ENCODE data around the gene PHLDB2.
"Not testable (repeated sequence)": the region's sequence is repeated elsewhere in the genome, so short reads cannot be mapped to it uniquely, and the experiment has no call there.

Gene PHLDB2

DNA sequence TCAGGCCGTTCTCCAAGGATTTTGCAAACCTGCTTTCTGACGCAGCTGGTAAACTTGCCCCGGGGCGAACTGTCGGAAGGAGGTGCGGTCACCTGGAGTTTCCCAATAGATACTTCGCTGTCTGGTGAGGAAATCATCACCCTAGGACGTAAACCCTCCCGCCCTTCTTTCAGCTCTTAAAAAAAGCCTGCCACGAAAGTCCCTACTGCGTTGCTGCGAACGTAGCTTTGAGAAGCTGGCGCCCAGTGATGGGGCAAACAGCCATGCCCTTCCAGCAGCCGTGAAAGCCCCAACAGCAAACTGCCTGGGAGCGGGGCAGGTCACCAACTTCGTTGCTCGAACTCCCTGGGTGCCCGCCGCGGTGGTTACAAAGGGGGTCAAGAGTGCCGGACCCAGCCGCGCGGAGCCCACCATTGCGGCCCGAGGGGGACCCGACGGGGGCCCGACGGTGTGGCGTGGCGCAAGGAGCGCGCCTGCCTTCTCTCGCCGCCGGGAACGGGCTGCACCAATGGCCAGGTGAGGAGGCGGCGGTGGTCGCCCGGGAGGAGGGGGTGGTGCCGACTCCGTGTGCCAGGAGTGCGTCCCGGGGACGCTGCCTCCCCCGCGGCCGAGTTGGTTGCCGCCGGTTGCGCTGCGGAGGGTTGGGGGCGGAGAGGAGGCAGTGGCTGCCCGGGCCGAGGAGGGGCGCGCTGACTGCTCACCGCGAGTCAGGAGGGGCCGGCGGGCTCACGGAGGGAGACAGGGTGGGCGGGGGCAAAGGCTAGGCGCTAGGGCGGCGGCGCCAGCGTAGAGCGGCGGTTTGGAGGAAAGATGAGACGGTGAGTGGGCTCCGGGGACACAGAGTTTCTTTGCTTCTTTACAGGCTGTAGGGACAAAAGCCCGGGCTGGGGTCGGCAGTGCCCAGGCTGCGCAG is at the start of gene PHLDB2:
Gene PHLDB2, plus strand, starts transcription at position 205 of the 913 bp plus-strand sequence. CDS start 24,813 bp downstream, outside the sequence.
- DNase-seq (ENCODE audit: low read depth in 2 of 2), result peak; percentile 38 to 44

DNA sequence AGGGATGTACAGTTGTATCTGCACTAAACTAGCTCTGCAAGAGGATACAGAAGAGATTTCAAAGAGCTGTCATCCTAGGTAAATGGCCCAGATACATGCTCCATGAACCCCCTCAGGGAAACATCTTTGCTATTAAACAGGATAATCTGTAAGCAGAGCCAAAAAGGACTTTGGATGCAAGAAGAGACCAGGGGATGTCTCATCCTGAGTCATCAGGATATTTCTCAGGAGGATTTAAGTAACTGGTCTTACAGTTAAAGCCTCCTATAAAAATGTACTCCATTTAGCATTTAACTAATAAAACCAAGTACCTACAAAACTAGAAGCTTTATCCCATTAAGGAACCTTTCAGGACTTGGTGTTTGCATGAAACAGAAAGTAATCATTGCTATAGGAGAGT is 48.2 kb upstream of the PHLDB2 start:
- DNase-seq (ENCODE audit: low read depth in 2 of 2), result no peak

DNA sequence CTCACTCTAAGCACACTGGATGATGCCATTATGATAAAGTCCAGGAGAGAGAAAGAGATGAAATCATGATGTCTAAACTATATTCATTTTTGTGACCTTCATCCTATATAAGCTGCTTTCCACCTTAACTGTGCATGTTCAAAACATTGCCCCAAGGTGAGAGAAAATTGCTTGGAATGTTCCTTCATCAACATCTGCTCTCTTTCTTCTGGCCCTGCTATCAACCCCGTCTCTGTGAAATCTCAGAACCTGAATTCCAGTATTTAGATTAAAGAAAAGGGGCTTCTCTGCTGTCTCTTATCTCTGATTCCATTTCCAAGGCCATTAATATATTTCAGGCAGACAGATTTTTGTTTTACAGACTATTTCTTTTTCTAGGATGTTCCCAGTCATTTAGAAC is 47.3 kb upstream of the PHLDB2 start:
- DNase-seq (ENCODE audit: low read depth in 2 of 2), result no peak

DNA sequence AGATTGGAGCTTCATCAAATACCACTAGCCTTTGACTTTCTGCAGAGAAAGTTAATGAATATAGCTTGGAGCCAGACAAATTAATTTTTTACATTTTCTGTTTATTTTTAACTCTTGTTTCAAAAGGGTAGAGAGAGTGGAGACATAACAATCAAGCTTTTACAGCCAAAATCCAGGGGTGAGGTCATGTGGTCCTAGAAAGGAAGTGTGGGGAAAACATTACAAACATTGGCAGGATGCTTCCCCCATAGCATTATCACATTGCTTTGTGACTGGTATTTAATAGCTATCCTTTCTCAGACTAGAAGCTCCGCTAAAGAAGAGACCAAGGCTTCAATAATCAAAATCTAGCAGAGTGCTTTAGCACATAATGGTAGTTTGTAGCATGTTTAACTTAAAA is 46.4 kb upstream of the PHLDB2 start:
- DNase-seq (ENCODE audit: low read depth in 2 of 2), result no peak

DNA sequence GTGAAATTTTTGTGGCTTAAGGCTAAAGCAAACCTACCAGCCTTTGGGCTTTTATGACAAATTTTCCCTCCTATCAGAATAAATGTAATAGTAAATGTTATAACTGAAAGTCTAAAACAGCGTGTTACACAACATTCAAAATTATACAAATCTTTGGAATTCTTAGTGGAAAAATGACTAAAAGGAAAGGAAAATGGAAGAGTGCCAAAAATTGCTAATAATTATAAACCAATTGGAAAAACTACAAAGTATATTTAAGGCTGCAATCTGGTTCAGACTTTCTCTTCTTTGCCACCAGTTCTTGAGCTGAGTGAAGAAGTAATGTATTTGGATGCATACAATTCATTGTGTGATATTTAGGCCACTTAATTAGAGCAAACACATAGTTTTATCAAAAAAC is 45.6 kb upstream of the PHLDB2 start:
- DNase-seq (ENCODE audit: low read depth in 2 of 2), result no peak

DNA sequence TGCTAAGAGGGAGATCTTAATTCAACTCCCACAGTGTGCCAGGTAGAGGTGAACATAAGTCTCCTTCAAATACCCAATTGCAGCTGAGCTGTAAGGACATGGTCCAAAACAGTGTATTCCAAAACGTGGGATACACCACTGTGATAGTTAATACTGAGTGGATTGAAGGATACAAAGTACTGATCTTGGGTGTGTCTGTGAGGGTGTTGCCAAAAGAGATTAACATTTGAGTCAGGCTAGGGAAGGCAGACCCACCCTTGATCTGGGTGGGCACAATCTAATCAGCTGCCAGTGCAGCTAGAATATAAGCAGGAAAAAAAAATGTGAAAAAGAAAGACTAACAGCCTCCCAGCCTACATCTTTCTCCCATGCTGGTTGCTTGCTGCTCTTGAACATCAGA is 45.1 kb upstream of the PHLDB2 start:
- DNase-seq (ENCODE audit: low read depth in 2 of 2), result no peak

DNA sequence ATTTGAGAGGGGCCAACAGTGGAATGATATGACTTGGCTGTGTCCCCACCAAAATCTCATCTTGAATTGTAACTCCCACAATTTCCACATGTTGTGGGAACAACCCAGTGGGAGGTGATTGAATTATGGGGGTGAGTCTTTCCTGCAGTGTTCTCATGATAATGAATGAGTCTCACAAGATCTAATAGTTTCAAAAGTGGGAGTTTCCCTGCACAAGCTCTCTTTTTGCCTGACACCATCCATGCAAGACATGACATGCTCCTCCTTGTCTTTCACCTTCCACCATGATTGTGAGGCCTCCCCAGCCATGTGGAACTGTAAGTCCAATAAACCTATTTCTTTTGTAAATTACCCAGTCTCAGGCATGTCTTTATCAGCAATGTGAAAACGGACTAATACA is 42.3 kb upstream of the PHLDB2 start:
- not testable (repeated sequence) for DNase-seq (ENCODE audit: low read depth in 2 of 2)

DNA sequence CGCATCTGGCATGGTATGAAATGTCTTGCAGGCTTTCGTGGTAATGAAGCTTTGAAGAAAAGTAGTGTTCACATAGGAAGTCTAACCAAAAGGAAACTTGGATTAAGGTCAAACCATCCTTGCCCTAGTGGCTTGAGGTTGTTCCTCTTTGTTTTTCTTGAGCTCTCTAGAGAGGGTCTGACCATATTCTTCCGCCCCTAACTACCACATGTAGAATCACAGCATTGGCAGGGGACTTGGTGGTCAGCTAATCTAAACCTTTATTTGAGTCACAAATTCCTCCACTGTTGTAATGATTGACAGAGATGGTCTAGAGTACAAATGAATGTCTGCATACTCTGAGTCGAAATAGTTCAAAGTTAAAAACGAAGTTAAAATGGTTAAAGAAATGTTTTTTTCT is 39.1 kb upstream of the PHLDB2 start:
- no peak for DNase-seq (ENCODE audit: low read depth in 2 of 2)

DNA sequence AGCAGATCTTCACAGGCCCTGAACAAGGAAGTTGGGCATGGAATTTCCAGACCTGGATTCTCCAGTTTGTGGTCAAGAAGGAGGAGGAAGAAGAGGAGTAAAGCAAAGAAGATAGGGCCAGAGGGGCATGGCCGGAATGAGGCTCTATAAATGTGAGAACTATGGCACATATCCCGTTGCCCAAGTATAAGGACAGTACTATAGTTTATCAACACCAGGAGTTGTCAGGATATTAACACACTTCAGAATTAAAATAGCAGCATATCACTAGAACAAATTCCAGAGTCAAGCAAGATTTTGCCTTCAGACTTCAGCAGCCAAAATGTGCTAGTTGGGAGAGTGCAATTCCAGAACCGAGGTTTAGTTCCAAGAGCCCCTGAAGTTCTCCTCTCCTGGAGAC is 38.4 kb upstream of the PHLDB2 start:
- no peak for DNase-seq (ENCODE audit: low read depth in 2 of 2)

DNA sequence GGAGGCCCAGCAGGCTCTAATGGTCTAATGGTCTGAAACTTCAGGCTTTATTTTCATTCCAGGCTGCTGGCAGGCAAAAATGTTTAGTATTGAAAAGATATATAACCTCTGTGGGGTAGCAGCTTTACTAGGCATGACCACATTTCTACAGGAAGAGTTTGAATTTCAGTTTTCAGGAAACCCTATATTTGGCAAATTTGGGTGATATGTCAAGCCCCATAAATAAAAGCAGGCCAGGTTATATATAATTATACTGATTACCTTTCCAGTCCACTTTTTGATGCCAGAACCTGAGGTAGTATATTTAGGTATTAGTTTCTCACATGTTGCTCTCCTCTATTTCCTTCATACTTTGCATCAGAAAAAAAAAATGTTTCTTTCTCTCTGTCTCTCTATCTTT is 37.2 kb upstream of the PHLDB2 start:
- DNase-seq (ENCODE audit: low read depth in 2 of 2), result no peak

DNA sequence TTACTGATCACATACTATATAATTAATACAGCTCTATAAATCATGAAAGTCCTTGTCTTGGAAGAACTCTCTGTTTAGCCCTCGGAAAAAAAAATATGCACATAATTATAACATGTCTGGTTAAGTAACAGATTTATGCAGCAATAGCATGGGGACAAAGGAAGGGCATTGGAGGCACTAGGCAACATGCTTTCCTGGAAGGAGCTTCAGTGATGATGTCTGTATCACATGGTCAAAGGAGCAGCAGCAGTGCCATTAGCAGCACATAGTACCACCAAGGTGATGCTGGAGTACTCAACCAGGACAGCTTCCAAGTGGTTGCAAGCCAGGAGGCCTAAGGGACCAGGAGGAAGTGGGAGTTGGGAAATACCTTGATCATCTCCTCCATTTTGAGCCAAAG is 36.3 kb upstream of the PHLDB2 start:
- DNase-seq (ENCODE audit: low read depth in 2 of 2), result no peak

DNA sequence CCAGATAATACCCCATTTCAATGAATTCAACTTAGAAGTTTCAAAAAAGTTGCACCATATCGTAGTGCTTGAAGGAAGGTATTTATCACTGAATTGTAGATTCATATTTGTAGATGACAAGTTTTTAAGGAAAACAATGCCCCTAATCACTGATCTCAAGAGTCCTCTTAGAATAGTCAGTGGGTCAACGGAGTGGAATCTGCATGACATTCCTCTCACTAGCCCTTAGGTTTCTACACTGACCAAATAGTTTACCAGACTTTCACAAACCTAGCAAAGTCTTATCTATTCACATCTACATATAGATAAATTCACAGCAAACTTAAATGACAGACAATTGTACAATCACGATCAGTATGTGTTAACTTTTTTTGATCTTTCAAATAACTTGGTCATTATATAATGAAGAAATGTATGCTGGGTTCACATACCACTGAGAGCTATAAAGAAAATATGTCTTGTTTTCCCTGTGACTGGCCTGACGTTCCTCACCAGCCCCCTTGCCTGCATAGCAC is 35.7 kb upstream of the PHLDB2 start:
- DNase-seq (ENCODE audit: low read depth in 2 of 2), result no peak

DNA sequence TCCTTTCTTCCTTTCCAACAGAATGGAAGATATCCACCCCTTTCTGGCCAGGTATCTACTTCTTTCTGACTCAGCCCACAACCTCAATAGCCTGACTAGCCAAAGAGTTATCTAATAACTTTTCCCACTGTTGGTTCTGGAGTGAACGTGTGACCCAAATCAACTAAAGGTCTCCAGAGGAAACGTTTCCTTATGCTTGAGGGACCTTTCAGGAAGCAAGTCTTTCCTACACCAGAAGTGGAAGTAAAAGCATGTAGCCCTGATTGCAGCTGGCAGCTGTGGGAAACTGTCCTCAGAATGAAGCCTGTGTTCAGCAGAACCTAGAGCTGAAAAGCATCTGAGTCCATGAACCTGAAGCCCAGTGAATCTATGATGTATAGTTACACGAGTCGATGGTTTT is 34.7 kb upstream of the PHLDB2 start:
- DNase-seq (ENCODE audit: low read depth in 2 of 2), result no peak

DNA sequence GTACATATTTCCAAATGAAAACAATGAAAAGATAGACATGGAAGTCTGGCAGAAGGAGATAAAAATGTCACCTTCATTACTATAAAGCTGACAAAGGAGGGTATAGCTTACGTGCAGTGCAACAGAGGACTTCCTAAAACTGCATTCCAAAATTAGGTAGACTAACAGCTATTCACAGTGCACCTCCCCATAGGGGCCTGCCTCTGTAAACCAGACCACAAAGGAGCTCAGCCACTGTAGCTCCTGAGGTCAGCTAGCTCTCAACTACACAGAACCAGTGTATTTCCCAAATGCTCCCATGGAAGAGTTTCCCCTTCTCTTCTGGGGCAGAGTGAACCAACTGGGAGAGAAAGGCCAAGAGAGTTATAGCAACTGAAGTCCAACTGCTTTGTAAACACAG is 31.2 kb upstream of the PHLDB2 start:
- no peak for DNase-seq (ENCODE audit: low read depth in 2 of 2)

DNA sequence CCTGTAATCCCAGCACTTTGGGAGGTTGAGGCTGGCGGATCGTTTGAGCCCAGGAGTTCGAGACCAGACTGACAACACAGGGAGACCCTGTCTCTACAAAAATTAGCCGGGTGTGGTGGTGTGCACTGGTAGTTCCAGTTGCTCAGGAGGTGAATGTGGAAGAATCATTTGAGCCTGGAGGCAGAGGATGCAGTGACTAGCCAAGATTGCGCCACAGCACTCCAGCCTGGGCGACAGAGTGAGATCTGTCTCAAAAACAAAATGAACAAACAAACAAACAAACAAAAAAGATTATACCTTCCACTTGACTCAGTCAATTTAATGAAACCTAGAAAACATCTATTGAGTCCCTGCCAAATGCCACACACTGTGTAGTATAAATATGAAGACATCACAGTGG is 30.5 kb upstream of the PHLDB2 start:
- no peak for DNase-seq (ENCODE audit: low read depth in 2 of 2)

DNA sequence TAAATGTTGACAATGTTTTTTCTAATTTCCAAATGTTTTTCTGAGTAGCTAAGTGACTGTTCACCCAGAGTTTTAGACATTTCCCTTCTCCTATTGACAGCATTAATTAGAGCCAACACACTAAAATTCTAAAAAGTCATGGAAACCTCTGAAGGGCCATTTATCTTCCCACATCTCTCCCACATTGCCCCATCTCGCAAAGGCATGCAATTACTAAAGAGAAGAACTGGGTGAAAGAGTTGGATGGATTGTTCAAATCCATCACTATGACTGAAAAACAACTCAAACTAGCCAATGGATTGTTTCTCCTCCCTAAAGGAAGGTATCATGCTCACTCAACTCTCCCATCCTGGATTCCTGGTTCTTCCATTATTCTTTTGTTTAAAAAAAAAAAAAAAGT is 30.0 kb upstream of the PHLDB2 start:
- DNase-seq (ENCODE audit: low read depth in 2 of 2), result no peak

DNA sequence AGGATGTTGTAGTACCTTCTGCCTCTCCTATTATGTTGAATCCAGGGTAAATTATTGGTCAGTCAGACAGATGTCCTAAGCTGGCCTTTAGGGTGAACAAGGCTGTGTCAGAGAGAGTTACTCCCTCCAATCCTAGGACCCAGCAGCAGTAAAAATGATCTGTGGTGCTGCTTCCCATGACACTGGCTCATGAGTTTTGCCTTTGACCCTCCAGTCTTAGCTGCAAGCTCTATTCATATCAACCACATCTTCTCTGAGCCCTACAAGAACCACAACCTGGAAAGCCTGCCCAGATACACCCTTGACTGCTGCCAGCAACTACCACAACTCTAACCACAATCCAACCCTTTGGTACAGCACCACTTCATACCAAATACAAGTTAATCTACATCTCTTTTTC is 27.2 kb upstream of the PHLDB2 start:
- no peak for DNase-seq (ENCODE audit: low read depth in 2 of 2)

DNA sequence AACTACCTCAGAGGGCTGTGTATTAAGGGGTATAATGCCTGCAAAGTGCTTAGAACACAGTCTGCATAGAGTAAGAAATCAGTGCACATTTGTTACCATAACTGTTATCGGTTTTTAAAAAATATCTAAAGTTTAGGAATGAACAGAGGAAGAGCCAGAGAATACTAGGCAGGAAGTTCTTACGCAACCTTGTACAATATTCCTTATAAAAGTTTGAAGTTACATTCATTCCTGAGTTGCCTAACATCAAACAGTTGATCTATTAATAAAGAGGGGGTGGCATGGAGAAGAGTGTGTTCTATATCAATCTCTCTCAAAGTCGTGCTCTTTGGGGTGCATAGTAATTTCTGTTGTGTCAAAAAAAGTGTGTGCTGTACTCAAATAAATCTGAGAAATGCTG is 22.0 kb upstream of the PHLDB2 start:
- no peak for DNase-seq (ENCODE audit: low read depth in 2 of 2)

DNA sequence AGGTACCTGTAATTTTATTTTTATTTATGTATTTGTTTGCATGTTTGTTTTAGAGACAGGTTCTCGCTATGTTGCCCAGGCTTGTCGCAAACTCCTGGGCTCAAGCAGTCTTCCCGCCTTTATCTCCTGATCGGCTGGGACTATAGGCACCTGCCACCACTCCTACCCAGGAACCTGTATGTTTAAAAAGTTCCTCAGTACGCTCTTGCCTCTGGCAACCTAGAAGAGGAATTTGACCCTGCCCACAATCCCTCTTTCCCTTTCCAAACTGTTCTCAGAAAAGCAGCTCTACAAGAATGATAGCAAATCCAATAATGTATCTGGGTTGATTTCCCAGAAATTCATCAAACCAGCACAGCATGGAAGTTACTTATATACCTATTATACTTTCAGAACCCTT is 20.9 kb upstream of the PHLDB2 start:
- no peak for DNase-seq (ENCODE audit: low read depth in 2 of 2)

DNA sequence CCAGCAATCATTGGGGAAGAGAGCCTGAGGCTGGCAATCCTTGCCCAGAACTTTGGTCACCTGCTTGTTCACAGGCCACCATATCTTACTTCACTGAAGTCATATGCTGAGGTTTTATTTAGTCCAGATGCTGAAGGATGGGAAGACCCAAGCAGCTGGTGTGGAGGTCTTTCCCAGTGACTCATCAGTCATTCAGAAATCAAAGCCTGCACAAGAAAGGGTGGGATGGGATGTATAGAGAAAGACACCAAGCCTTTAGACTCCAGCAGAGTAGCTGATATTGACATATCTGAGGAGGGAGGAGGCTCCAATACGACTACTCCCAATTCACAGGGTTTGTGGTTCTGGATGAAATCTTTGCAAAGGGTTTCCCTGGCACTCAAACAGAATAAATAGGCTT is 13.0 kb upstream of the PHLDB2 start:
- DNase-seq (ENCODE audit: low read depth in 2 of 2), result no peak

DNA sequence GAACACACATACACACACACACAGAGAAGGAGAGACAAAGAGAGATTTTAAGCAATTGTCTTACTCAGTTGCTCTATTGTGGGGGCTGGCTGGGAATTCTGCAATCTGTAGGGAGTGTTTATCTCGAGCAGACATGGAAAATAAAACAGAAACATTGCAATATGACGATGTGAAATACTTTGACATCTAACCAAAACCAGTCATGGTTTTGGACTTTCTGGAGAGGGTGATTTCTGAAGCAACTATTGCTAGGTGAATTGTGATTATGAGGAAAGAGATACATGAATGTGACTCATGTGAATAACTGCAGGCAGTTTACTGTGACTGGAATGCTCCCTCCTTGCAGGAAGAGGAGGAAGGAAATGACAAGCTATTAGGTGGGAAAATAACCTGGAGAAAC is 12.3 kb upstream of the PHLDB2 start:
- no peak for DNase-seq (ENCODE audit: low read depth in 2 of 2)

DNA sequence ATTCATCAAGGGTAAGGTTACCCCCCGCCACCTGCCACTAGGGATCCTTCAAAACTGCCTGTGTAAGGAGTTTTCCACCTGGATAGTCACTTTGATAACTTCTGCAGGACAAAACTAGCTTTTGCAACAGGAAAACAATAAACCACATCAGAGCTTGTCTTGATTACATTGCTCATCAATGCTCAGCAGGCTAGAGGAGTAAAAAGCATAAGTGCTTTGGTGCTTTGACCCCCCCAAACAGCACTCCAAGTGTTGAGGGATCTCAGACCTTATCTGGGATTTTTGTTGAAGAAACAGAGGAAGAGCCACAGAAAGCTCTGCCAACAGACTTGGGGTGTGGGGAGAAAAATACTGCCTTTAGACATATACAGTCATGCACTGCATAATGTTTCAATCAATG is 10.8 kb upstream of the PHLDB2 start:
- DNase-seq (ENCODE audit: low read depth in 2 of 2), result no peak

DNA sequence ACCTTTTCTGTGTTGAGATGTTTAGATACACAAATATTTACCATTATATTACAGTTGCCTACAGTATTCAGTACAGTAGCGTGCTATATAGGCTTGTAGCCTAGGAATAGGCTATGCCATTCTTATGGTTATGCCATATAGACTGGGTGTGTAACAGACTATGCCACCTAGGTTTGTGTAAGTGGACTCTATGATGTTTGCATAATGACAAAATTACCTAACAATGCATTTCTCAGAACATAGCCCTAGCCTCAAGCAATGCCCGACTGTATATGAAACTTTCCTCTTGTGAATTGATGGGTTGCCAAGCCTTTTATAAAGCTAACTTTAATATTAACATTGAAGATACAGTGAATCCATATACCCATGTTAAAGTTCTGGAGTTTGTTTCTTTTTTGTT is 10.3 kb upstream of the PHLDB2 start:
- no peak for DNase-seq (ENCODE audit: low read depth in 2 of 2)

DNA sequence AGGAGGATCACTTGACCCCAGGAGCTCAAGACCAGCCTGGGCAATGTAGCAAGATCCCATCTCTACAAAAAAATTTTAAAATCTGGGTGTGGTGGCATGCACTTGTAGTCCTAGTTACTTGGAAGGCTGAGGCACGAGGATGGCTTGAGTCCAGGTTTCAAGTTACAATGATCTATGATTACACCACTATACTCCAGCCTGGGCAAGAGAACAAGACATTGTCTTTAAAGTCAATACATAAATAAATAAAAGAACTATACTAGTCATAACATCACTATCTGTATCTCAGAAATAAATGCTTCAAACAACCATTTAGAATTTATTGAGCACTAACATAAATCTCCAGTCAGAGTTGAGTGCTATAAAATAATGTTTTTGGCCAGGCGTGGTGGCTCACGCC is 8.5 kb upstream of the PHLDB2 start:
- DNase-seq (ENCODE audit: low read depth in 2 of 2), result no peak
